ENCODE measurements around the gene TENT5C. TPM values are rescaled to one million over a fixed set of nuclear protein-coding genes. Genes with fewer than 3 reads are reported as not detected.

The TENT5C gene
- total and polyA plus RNA-seq, 2 of the 8 experiments (the other 6 are each of a cell fraction or from before 2014, with no cell fraction given): 0.38 to 0.99 TPM

DNA sequence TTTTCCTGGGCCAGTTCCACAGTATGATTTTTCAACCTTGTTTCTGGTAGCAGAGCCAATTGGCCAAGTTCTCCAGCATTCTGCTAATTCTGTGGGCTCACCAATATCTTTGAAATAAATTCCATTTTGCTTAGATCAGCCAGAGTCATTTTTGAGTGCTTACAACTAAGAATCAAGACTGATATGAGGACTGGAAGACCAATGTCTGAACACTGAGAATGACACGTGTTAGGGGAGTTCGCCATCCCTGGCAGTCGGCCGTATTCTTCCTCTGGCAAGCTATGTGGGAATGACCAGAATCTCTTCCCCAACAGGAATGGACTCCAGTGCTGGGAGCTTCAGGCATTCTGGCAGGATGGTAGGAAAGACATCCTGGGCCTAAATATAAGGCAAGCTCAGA lies 4.9 kb upstream of the TENT5C start:
- H3K4me3 ChIP-seq (ENCODE audit: extremely low read depth in 1 of 4, insufficient read depth in 2 of 4, low read depth in 3 of 4, low read length in 4 of 4): no peak overlapping the region
- H2AFZ ChIP-seq (ENCODE audit: low read length): no peak overlapping the region
- H3K4me2 ChIP-seq (ENCODE audit: insufficient read depth in 1 of 2, low read depth in 2 of 2, low read length in 2 of 2): no peak overlapping the region
- H3K4me1 ChIP-seq (replicated peaks in 1 of 4; ENCODE audit: control insufficient read depth in 3 of 4, insufficient read depth in 4 of 4, low read length in 3 of 4): peaks cover 0 to under 1% (median 0%) of the 10 kb centered on the region in 4 experiments; a peak in 2 of 7 replicates
- no peak overlapping the region for H3K56ac ChIP-seq (replicated peaks; ENCODE audit: insufficient read length, low read depth, low read length)
- no peak overlapping the region for H2BK12ac ChIP-seq (ENCODE audit: low read depth, low read length)
- H3K4ac ChIP-seq (replicated peaks; ENCODE audit: insufficient read length, low read depth, low read length): no peak overlapping the region
- H4K8ac ChIP-seq (ENCODE audit: extremely low read depth, insufficient read depth, low read length): no peak overlapping the region
- H3K9ac ChIP-seq (replicated peaks in 1 of 4; ENCODE audit: extremely low read depth in 1 of 4, low read depth in 3 of 4, low read length in 3 of 4): no peak overlapping the region
- H3K36me3 ChIP-seq (ENCODE audit: control insufficient read depth in 2 of 4, insufficient read depth in 4 of 4, low read length in 3 of 4): no peaks in the 10 kb centered on the region
- FAIRE-seq: no peak
- no peak overlapping the region for H2BK15ac ChIP-seq (ENCODE audit: low read length)
- H3K14ac ChIP-seq (ENCODE audit: insufficient read length): no peak overlapping the region
- DNase-seq (ENCODE audit: low read depth in 1 of 2, low spot score in 2 of 2): no peak
- H3K9me3 ChIP-seq (ENCODE audit: insufficient read depth in 2 of 2, low read depth in 1 of 2, low read length in 1 of 2): no peaks in the 10 kb centered on the region
- H2AK5ac ChIP-seq (ENCODE audit: low read depth, low read length): no peak overlapping the region
- no peaks in the 10 kb centered on the region for H3K79me1 ChIP-seq (ENCODE audit: low read depth, low read length)
- ChIA-PET POLR2A (ENCODE audit: partially characterized antibody) (no interaction called here), CTCF (ENCODE audit: partially characterized antibody) (interaction anchor here (0.7 kb wide), 1 partner anchor 202 kb away, joined by 3 read pairs; no protein-coding TSS in a partner anchor)
- H3K23ac ChIP-seq (ENCODE audit: insufficient read length): no peak overlapping the region
- peaks cover 6% of the 10 kb centered on the region for H3K23me2 ChIP-seq (ENCODE audit: low read depth, low read length)
- no peak overlapping the region for H2BK5ac ChIP-seq (ENCODE audit: low read depth, low read length)
- H3K27me3 ChIP-seq (replicated peaks in 1 of 4; ENCODE audit: control insufficient read depth in 3 of 4, extremely low read depth in 1 of 4, insufficient read depth in 3 of 4, low read length in 3 of 4): peaks cover 0 to 8% (median 2%) of the 10 kb centered on the region in 4 experiments; a peak in 3 of 7 replicates
- 88% methylated on average over 4 of the region's 4 CpGs; no CpG with 5 or more reads in 1 of the 2 experiments for WGBS, 2 experiments (ENCODE audit: extremely low coverage in 1 of 2, insufficient coverage in 1 of 2, insufficient read length in 1 of 2, insufficient replicate concordance in 2 of 2, low coverage in 1 of 2, low lambda C conversion rate in 2 of 2, missing lambda C conversion rate in 1 of 2)
- H4K5ac ChIP-seq (ENCODE audit: insufficient read length, low read depth, low read length): no peak overlapping the region
- H4K91ac ChIP-seq (replicated peaks; ENCODE audit: insufficient read length, low read length): no peak overlapping the region
- no peaks in the 10 kb centered on the region for H4K20me1 ChIP-seq (replicated peaks in 1 of 2; ENCODE audit: control insufficient read depth in 1 of 2, insufficient read depth in 2 of 2, low read length in 2 of 2)
- no peak overlapping the region for H3K18ac ChIP-seq (ENCODE audit: extremely low read depth, low read length)
- H3K79me2 ChIP-seq (ENCODE audit: control insufficient read depth in 1 of 2, insufficient read depth in 2 of 2, low read length in 2 of 2): no peaks in the 10 kb centered on the region
- H2BK20ac ChIP-seq (ENCODE audit: low read length): no peak overlapping the region
- no peak overlapping the region for H2BK120ac ChIP-seq (replicated peaks; ENCODE audit: low read depth, low read length)
- H3K27ac ChIP-seq (ENCODE audit: low read depth, low read length): no peak overlapping the region
- TF ChIP-seq YY1 (IDR thresholded peaks at IDR 0.05; ENCODE audit: low read depth, low read length) (no peak), POLR2AphosphoS5 (IDR thresholded peaks at IDR 0.05; ENCODE audit: low read depth, low read length) (no peak), SIN3A (conservative IDR thresholded peaks at IDR 0.05 in 1 of 2, IDR thresholded peaks at IDR 0.05 in 1 of 2; ENCODE audit: low read depth in 1 of 2, low read length in 2 of 2) (no peak), POLR2A (IDR thresholded peaks at IDR 0.05; ENCODE audit: control extremely low read depth in 1 of 2, low read depth in 2 of 2, low read length in 2 of 2) (no peak), BCL11A (IDR thresholded peaks at IDR 0.05; ENCODE audit: low read depth in 2 of 2, low read length in 2 of 2) (no peak), NANOG (IDR thresholded peaks at IDR 0.05; ENCODE audit: insufficient read depth, low read depth, low read length, poor library complexity, severe bottlenecking) (no peak), SIX5 (IDR thresholded peaks at IDR 0.05; ENCODE audit: low read depth, low read length) (no peak), CTBP2 (IDR thresholded peaks at IDR 0.05; ENCODE audit: borderline replicate concordance, insufficient read depth, insufficient read length, low read length) (no peak), CHD2 (IDR thresholded peaks at IDR 0.05; ENCODE audit: low read length) (no peak), RBBP5 (IDR thresholded peaks at IDR 0.05; ENCODE audit: borderline replicate concordance, low read depth, low read length) (no peak), HDAC2 (IDR thresholded peaks at IDR 0.05; ENCODE audit: borderline replicate concordance in 1 of 2, low read depth in 2 of 2, low read length in 2 of 2) (no peak), PHF8 (conservative IDR thresholded peaks at IDR 0.05; ENCODE audit: low read depth, low read length) (no peak), GTF2F1 (IDR thresholded peaks at IDR 0.05; ENCODE audit: borderline replicate concordance, low read depth, low read length) (no peak)
- TF ChIP-seq, protein P1, sequence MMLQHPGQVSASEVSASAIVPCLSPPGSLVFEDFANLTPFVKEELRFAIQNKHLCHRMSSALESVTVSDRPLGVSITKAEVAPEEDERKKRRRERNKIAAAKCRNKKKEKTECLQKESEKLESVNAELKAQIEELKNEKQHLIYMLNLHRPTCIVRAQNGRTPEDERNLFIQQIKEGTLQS (IDR thresholded peaks at IDR 0.05; ENCODE audit: insufficient read depth, low read depth, low read length): no peak
